ENCODE results near the gene PCDH7.

The PCDH7 gene, protein sequence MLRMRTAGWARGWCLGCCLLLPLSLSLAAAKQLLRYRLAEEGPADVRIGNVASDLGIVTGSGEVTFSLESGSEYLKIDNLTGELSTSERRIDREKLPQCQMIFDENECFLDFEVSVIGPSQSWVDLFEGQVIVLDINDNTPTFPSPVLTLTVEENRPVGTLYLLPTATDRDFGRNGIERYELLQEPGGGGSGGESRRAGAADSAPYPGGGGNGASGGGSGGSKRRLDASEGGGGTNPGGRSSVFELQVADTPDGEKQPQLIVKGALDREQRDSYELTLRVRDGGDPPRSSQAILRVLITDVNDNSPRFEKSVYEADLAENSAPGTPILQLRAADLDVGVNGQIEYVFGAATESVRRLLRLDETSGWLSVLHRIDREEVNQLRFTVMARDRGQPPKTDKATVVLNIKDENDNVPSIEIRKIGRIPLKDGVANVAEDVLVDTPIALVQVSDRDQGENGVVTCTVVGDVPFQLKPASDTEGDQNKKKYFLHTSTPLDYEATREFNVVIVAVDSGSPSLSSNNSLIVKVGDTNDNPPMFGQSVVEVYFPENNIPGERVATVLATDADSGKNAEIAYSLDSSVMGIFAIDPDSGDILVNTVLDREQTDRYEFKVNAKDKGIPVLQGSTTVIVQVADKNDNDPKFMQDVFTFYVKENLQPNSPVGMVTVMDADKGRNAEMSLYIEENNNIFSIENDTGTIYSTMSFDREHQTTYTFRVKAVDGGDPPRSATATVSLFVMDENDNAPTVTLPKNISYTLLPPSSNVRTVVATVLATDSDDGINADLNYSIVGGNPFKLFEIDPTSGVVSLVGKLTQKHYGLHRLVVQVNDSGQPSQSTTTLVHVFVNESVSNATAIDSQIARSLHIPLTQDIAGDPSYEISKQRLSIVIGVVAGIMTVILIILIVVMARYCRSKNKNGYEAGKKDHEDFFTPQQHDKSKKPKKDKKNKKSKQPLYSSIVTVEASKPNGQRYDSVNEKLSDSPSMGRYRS (N-terminal part only)

DNA sequence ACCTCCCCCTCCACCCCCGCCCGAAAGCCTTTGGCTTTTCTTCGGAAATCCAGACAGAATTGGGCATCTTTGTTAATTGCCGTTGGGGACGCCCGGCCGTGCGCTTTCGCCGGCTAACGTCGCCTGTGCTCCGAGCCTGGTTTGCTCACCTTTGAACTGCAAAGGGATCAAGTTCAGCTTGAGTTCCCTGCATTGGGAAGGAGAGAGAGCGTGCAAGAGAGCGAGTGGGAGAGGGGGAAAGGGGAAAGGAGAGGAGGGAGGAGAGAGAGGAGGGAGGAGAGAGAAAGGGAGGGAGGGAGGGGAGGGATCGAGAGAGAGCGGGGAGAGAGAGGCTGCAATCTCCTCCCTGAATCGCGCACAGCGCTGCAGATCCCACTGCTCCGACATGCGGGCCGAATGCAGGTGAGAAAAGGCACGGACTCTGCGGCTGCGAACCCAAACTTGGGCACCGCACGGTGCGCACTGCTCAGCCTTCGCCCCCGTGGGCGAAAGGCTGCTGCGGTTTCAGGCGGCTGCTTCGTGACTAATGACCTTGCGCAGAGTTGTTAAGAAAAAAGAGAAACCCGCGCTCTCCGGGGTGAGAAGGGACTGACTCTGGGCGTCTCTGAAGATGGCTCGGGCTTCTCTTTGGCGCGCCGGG lies at the start of gene PCDH7:
Gene PCDH7 (plus strand): TSS at position 349 of the 640 bp plus-strand sequence. CDS start 1,054 bp downstream, outside the sequence.
- H3K27ac ChIP-seq (ENCODE audit: low read length): peak within 1 kb of the TSS; percentile 80
- H3K36me3 ChIP-seq (ENCODE audit: control insufficient read depth in 2 of 2, insufficient read depth in 2 of 2, low read length in 2 of 2): peaks cover 2 to 3% of the 10 kb centered on the region in 2 donors
- no peaks in the 10 kb centered on the region for H3K27me3 ChIP-seq (ENCODE audit: control insufficient read depth in 1 of 2, insufficient read depth in 2 of 2, low read length in 2 of 2)
- H3K9ac ChIP-seq (ENCODE audit: low read length in 2 of 2): peak within 1 kb of the TSS; percentile 66 to 68
- peaks cover 24% of the 10 kb centered on the region for H3K4me1 ChIP-seq (ENCODE audit: control insufficient read depth, insufficient read depth, low read length)
- H3K9me3 ChIP-seq (ENCODE audit: control insufficient read depth in 2 of 2, low read length in 2 of 2): no peaks in the 10 kb centered on the region
- H3K4me3 ChIP-seq (ENCODE audit: low read length in 2 of 2): peak within 1 kb of the TSS; percentile 97

DNA sequence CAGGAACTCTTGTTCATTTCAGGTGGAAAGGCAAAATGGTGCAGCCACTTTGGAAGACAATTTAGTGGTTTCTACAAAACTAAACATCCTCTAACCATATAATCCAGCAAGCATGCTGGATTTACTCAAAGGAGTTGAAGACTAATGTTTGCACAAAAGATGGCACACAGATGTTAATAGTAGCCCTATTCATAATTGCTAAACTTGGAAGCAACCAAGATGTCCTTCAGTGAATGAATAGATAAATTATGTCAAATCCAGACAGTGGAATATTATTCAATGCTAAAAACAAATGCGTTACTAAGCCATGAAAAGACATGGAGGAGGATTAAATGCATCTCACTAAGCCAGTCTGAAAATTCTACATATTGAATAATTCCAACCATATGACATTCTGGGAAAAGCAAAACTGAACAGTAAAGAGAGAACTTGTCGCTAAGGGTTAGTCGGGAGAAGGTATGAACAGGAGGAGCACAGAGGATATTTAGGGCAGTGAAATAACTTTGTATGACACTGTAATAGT lies 48.2 kb upstream of the PCDH7 start:
- Histone ChIP-seq H3K9me3 (ENCODE audit: control insufficient read depth in 2 of 2, low read length in 2 of 2) (no peaks in the 10 kb centered on the region), H3K9ac (ENCODE audit: low read length in 2 of 2) (no peak overlapping the region), H3K4me1 (ENCODE audit: control insufficient read depth, insufficient read depth, low read length) (no peaks in the 10 kb centered on the region), H3K27me3 (ENCODE audit: control insufficient read depth in 1 of 2, insufficient read depth in 2 of 2, low read length in 2 of 2) (no peaks in the 10 kb centered on the region), H3K27ac (ENCODE audit: low read length) (no peak overlapping the region), H3K36me3 (ENCODE audit: control insufficient read depth in 2 of 2, insufficient read depth in 2 of 2, low read length in 2 of 2) (no peaks in the 10 kb centered on the region), H3K4me3 (ENCODE audit: low read length in 2 of 2) (no peak overlapping the region)

- H3K27me3 ChIP-seq (ENCODE audit: control insufficient read depth in 1 of 2, insufficient read depth in 2 of 2, low read length in 2 of 2): no peaks in the 10 kb centered on the region
- H3K4me3 ChIP-seq (ENCODE audit: low read length in 2 of 2): no peak overlapping the region
- no peaks in the 10 kb centered on the region for H3K36me3 ChIP-seq (ENCODE audit: control insufficient read depth in 2 of 2, insufficient read depth in 2 of 2, low read length in 2 of 2)
- H3K9ac ChIP-seq (ENCODE audit: low read length in 2 of 2): no peak overlapping the region
- no peaks in the 10 kb centered on the region for H3K9me3 ChIP-seq (ENCODE audit: control insufficient read depth in 2 of 2, low read length in 2 of 2)
- H3K27ac ChIP-seq (ENCODE audit: low read length): no peak overlapping the region
- H3K4me1 ChIP-seq (ENCODE audit: control insufficient read depth, insufficient read depth, low read length): no peaks in the 10 kb centered on the region
These were observed 24.0 kb upstream of the PCDH7 start for GRCh38 chr4:30696191-30696590.

GRCh38 chr4:30714408-30715031 lies 5.6 kb upstream of the PCDH7 start:
- Histone ChIP-seq H3K27me3 (ENCODE audit: control insufficient read depth in 1 of 2, insufficient read depth in 2 of 2, low read length in 2 of 2) (no peaks in the 10 kb centered on the region), H3K36me3 (ENCODE audit: control insufficient read depth in 2 of 2, insufficient read depth in 2 of 2, low read length in 2 of 2) (no peaks in the 10 kb centered on the region), H3K4me3 (ENCODE audit: low read length in 2 of 2) (no peak overlapping the region), H3K27ac (ENCODE audit: low read length) (no peak overlapping the region), H3K4me1 (ENCODE audit: control insufficient read depth, insufficient read depth, low read length) (no peaks in the 10 kb centered on the region), H3K9ac (ENCODE audit: low read length in 2 of 2) (no peak overlapping the region), H3K9me3 (ENCODE audit: control insufficient read depth in 2 of 2, low read length in 2 of 2) (peaks cover 0 to 1% of the 10 kb centered on the region in 2 donors)

- H3K36me3 ChIP-seq (ENCODE audit: control insufficient read depth in 2 of 2, insufficient read depth in 2 of 2, low read length in 2 of 2): no peaks in the 10 kb centered on the region
- no peaks in the 10 kb centered on the region for H3K27me3 ChIP-seq (ENCODE audit: control insufficient read depth in 1 of 2, insufficient read depth in 2 of 2, low read length in 2 of 2)
- H3K4me1 ChIP-seq (ENCODE audit: control insufficient read depth, insufficient read depth, low read length): peaks cover 4% of the 10 kb centered on the region
- H3K9me3 ChIP-seq (ENCODE audit: control insufficient read depth in 2 of 2, low read length in 2 of 2): no peaks in the 10 kb centered on the region
- peak overlapping the region; percentile 50 to 97 for H3K4me3 ChIP-seq (ENCODE audit: low read length in 2 of 2)
- H3K27ac ChIP-seq (ENCODE audit: low read length): no peak overlapping the region
- peak overlapping the region in 1 of 2 donors; percentile 13 for H3K9ac ChIP-seq (ENCODE audit: low read length in 2 of 2)
These were observed 4.0 kb upstream of the PCDH7 start for GRCh38 chr4:30716158-30716557.

GRCh38 chr4:30716681-30717207 lies 3.4 kb upstream of the PCDH7 start:
- Histone ChIP-seq H3K9ac (ENCODE audit: low read length in 2 of 2) (peak overlapping the region in 1 of 2 donors; percentile 62), H3K4me3 (ENCODE audit: low read length in 2 of 2) (peak overlapping the region; percentile 97), H3K9me3 (ENCODE audit: control insufficient read depth in 2 of 2, low read length in 2 of 2) (no peaks in the 10 kb centered on the region), H3K27me3 (ENCODE audit: control insufficient read depth in 1 of 2, insufficient read depth in 2 of 2, low read length in 2 of 2) (no peaks in the 10 kb centered on the region), H3K4me1 (ENCODE audit: control insufficient read depth, insufficient read depth, low read length) (peaks cover 8% of the 10 kb centered on the region), H3K27ac (ENCODE audit: low read length) (no peak overlapping the region), H3K36me3 (ENCODE audit: control insufficient read depth in 2 of 2, insufficient read depth in 2 of 2, low read length in 2 of 2) (no peaks in the 10 kb centered on the region)

DNA sequence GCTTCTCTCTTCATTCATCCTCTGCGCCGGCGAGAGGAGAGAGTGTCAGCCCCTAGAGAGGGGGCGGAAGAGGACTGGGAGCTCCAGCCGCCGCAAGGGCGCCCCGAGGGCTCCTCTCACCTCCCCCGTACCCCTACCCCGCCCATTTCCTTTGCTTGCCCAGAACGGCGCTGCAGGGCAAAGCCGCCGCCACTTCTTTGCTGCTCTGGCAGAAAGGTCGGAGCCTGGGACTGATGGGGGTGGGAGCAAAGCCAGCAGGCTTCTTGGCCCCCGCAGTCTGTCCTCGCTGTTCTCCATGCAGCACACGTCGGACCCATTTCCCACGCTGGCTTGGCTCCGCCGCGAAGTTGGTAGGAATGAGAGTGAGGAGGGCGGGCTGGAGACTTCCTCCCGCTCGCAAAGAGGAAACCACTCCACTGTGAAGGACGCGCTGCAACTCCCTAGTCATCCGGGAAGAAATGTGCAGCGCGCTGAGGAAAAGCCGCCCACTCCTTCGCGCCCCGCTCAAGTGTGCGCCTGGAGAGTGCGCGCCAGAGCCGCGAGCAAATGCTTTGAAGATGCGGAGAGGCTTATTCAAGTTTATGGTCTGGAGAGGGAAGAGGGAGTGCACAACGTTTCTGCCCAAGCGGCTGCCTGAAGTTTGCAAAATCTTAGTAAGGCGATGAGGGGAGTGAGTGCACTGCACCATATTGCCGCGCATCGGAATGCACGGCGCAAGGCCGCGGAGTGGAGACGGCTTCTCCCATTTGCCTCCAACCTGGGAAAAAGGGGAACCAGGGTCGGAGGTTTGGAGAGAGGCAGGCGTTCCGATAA lies 2.8 kb upstream of the PCDH7 start:
- Histone ChIP-seq H3K36me3 (ENCODE audit: control insufficient read depth in 2 of 2, insufficient read depth in 2 of 2, low read length in 2 of 2) (no peaks in the 10 kb centered on the region), H3K27ac (ENCODE audit: low read length) (peak overlapping the region; percentile 80), H3K27me3 (ENCODE audit: control insufficient read depth in 1 of 2, insufficient read depth in 2 of 2, low read length in 2 of 2) (no peaks in the 10 kb centered on the region), H3K9ac (ENCODE audit: low read length in 2 of 2) (peak overlapping the region; percentile 55 to 62), H3K9me3 (ENCODE audit: control insufficient read depth in 2 of 2, low read length in 2 of 2) (no peaks in the 10 kb centered on the region), H3K4me3 (ENCODE audit: low read length in 2 of 2) (peak overlapping the region; percentile 97), H3K4me1 (ENCODE audit: control insufficient read depth, insufficient read depth, low read length) (peaks cover 14% of the 10 kb centered on the region)

GRCh38 chr4:30718021-30718542 lies 2.1 kb upstream of the PCDH7 start:
- Histone ChIP-seq H3K4me1 (ENCODE audit: control insufficient read depth, insufficient read depth, low read length) (peaks cover 20% of the 10 kb centered on the region), H3K9ac (ENCODE audit: low read length in 2 of 2) (peak overlapping the region; percentile 55 to 62), H3K36me3 (ENCODE audit: control insufficient read depth in 2 of 2, insufficient read depth in 2 of 2, low read length in 2 of 2) (no peaks in the 10 kb centered on the region), H3K27ac (ENCODE audit: low read length) (peak overlapping the region; percentile 80), H3K27me3 (ENCODE audit: control insufficient read depth in 1 of 2, insufficient read depth in 2 of 2, low read length in 2 of 2) (no peaks in the 10 kb centered on the region), H3K9me3 (ENCODE audit: control insufficient read depth in 2 of 2, low read length in 2 of 2) (no peaks in the 10 kb centered on the region), H3K4me3 (ENCODE audit: low read length in 2 of 2) (peak overlapping the region; percentile 97)
